ENCODE data around the gene ROM1. TPM values are rescaled to one million over a fixed set of nuclear protein-coding genes. Genes with fewer than 3 reads are reported as not detected.
A peak's percentile ranks its signal among the peaks of the same experiment; 100 is the strongest.

ROM1 gene
- total RNA-seq, 1 donor, result 6.5 TPM

- Histone ChIP-seq H3K4me3 (ENCODE audit: insufficient read depth, low read length) (peak overlapping the region; percentile 79), H3K79me2 (ENCODE audit: insufficient read depth, low read length) (peaks cover 57% of the 10 kb centered on the region), H3K27ac (ENCODE audit: low read depth, low read length) (peak overlapping the region; percentile 88), H4K20me1 (ENCODE audit: insufficient read depth, low read length) (peaks cover 29% of the 10 kb centered on the region), H3K4me2 (ENCODE audit: insufficient read depth, low read length) (peak overlapping the region; percentile 72), H3K27me3 (ENCODE audit: insufficient read depth, low read length) (no peaks in the 10 kb centered on the region), H3K9me3 (ENCODE audit: low read depth, low read length) (no peaks in the 10 kb centered on the region), H3K36me3 (ENCODE audit: insufficient read depth, low read length) (peaks cover 41% of the 10 kb centered on the region), H3K4me1 (ENCODE audit: insufficient read depth, low read length) (peaks cover 26% of the 10 kb centered on the region), H2AFZ (ENCODE audit: low read length) (peak overlapping the region; percentile 57)
- TF ChIP-seq, protein P1, sequence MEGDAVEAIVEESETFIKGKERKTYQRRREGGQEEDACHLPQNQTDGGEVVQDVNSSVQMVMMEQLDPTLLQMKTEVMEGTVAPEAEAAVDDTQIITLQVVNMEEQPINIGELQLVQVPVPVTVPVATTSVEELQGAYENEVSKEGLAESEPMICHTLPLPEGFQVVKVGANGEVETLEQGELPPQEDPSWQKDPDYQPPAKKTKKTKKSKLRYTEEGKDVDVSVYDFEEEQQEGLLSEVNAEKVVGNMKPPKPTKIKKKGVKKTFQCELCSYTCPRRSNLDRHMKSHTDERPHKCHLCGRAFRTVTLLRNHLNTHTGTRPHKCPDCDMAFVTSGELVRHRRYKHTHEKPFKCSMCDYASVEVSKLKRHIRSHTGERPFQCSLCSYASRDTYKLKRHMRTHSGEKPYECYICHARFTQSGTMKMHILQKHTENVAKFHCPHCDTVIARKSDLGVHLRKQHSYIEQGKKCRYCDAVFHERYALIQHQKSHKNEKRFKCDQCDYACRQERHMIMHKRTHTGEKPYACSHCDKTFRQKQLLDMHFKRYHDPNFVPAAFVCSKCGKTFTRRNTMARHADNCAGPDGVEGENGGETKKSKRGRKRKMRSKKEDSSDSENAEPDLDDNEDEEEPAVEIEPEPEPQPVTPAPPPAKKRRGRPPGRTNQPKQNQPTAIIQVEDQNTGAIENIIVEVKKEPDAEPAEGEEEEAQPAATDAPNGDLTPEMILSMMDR (IDR thresholded peaks at IDR 0.05; ENCODE audit: extremely low read depth, low read depth, low read length), result no peak
- DNase-seq (ENCODE audit: insufficient read length, low spot score, missing footprints), result peak; percentile 77
Observed at GRCh38 chr11:62575156-62575555, 37.9 kb upstream of the ROM1 start.

GRCh38 chr11:62575837-62576236, 37.2 kb upstream of the ROM1 start:
- peaks cover 25% of the 10 kb centered on the region for H4K20me1 ChIP-seq (ENCODE audit: insufficient read depth, low read length)
- peaks cover 26% of the 10 kb centered on the region for H3K4me1 ChIP-seq (ENCODE audit: insufficient read depth, low read length)
- no peak overlapping the region for H3K27ac ChIP-seq (ENCODE audit: low read depth, low read length)
- no peaks in the 10 kb centered on the region for H3K27me3 ChIP-seq (ENCODE audit: insufficient read depth, low read length)
- TF ChIP-seq, protein P1 (IDR thresholded peaks at IDR 0.05; ENCODE audit: extremely low read depth, low read depth, low read length), result no peak
- H3K4me2 ChIP-seq (ENCODE audit: insufficient read depth, low read length), result peak overlapping the region; percentile 72
- H3K79me2 ChIP-seq (ENCODE audit: insufficient read depth, low read length), result peaks cover 50% of the 10 kb centered on the region
- DNase-seq (ENCODE audit: insufficient read length, low spot score, missing footprints), result no peak
- peaks cover 38% of the 10 kb centered on the region for H3K36me3 ChIP-seq (ENCODE audit: insufficient read depth, low read length)
- H3K9me3 ChIP-seq (ENCODE audit: low read depth, low read length), result no peaks in the 10 kb centered on the region
- H2AFZ ChIP-seq (ENCODE audit: low read length), result no peak overlapping the region
- H3K4me3 ChIP-seq (ENCODE audit: insufficient read depth, low read length), result peak overlapping the region; percentile 79

DNA sequence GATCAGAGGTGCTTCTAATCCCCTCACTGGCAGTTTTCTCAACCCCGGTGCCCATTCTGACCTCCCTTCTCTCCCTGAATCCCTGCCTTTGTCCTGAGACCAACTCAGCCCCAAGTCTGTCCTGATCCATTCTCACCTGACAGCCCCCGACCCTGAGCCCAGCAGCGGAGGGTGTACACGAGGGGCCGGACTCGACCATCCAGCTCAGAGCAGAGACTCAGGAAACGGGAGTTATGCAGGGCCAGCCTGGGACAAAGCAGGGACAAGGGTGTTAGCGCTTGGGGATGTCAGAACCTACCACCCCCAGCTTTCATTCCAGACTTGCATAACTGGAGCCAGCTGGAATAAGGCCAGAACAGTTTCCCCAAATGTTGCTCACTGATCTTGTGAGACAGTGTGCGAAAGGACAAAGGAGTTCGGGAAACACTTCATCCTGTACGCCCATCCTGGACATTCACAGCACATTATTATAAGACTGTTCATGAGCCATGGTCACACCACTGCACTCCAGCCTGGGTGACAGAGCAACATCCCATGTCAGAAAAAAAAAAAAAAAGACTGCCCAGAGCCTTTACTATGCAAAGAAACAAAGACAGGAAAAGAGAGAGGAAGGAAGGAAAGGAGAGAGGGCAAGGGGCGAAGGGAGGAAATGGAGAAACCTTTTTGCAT, 35.9 kb upstream of the ROM1 start:
- H3K27ac ChIP-seq (ENCODE audit: low read depth, low read length), result no peak overlapping the region
- H3K36me3 ChIP-seq (ENCODE audit: insufficient read depth, low read length), result peaks cover 33% of the 10 kb centered on the region
- H2AFZ ChIP-seq (ENCODE audit: low read length), result no peak overlapping the region
- H3K4me1 ChIP-seq (ENCODE audit: insufficient read depth, low read length), result peaks cover 18% of the 10 kb centered on the region
- H3K4me3 ChIP-seq (ENCODE audit: insufficient read depth, low read length), result no peak overlapping the region
- DNase-seq (ENCODE audit: insufficient read length, low spot score, missing footprints), result peak; percentile 14
- peaks cover 37% of the 10 kb centered on the region for H3K79me2 ChIP-seq (ENCODE audit: insufficient read depth, low read length)
- no peaks in the 10 kb centered on the region for H3K9me3 ChIP-seq (ENCODE audit: low read depth, low read length)
- peaks cover 11% of the 10 kb centered on the region for H4K20me1 ChIP-seq (ENCODE audit: insufficient read depth, low read length)
- TF ChIP-seq, protein P1 (IDR thresholded peaks at IDR 0.05; ENCODE audit: extremely low read depth, low read depth, low read length), result no peak
- H3K27me3 ChIP-seq (ENCODE audit: insufficient read depth, low read length), result no peaks in the 10 kb centered on the region
- no peak overlapping the region for H3K4me2 ChIP-seq (ENCODE audit: insufficient read depth, low read length)

DNA sequence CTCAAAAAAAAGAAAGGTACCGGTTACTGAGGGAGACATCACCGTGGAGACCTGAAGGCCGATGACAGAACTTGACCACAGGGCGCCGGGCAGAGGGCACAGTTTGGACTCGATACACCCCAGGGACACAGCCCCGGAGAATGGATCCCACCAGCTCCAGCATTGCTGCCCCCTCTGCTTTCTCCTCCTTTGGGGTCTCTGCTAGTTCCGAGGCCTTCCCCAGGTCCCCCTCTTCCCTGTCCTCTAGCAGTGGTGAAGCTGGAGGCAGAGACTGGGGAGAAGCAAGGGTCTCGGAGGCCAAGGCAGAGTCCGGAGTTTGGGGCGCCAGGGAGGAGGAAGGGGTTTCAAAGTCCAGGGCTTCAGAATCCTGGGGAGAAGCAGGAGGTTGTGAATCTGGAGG, 34.5 kb upstream of the ROM1 start:
- H3K79me2 ChIP-seq (ENCODE audit: insufficient read depth, low read length), result peaks cover 23% of the 10 kb centered on the region
- no peaks in the 10 kb centered on the region for H3K27me3 ChIP-seq (ENCODE audit: insufficient read depth, low read length)
- peaks cover 30% of the 10 kb centered on the region for H3K36me3 ChIP-seq (ENCODE audit: insufficient read depth, low read length)
- H3K27ac ChIP-seq (ENCODE audit: low read depth, low read length), result no peak overlapping the region
- TF ChIP-seq, protein P1 (IDR thresholded peaks at IDR 0.05; ENCODE audit: extremely low read depth, low read depth, low read length), result no peak
- H3K4me1 ChIP-seq (ENCODE audit: insufficient read depth, low read length), result peaks cover 14% of the 10 kb centered on the region
- no peak overlapping the region for H2AFZ ChIP-seq (ENCODE audit: low read length)
- H4K20me1 ChIP-seq (ENCODE audit: insufficient read depth, low read length), result no peaks in the 10 kb centered on the region
- no peak overlapping the region for H3K4me3 ChIP-seq (ENCODE audit: insufficient read depth, low read length)
- no peaks in the 10 kb centered on the region for H3K9me3 ChIP-seq (ENCODE audit: low read depth, low read length)
- DNase-seq (ENCODE audit: insufficient read length, low spot score, missing footprints), result no peak
- no peak overlapping the region for H3K4me2 ChIP-seq (ENCODE audit: insufficient read depth, low read length)

Measured in osteoblast (primary cell).